Epithelial cell of esophagus (primary cell): Measurements from ENCODE around the gene EIF4E2.

Experiments
- DNase-seq: peaks from one replicate; pipeline ENCODE4 v3.0.0; 2010; ENCODE audit warnings: low read depth
- H3K4me3 ChIP-seq: 2 replicates; pipeline ENCODE4 v1.5.1; 2011; ENCODE audit warnings: mild to moderate bottlenecking, low read length, control low read depth
- CTCF ChIP-seq: IDR thresholded peaks from 2 replicates; pipeline ENCODE4 v1.5.1; 2011; ENCODE audit warnings: low read depth, mild to moderate bottlenecking, low read length, control low read depth, inconsistent platforms; ENCODE audit not compliant: insufficient read depth; ENCODE audit errors: missing control alignments

The EIF4E2 gene

GRCh38 chr2:232521959-232522622, 28.4 kb upstream of the EIF4E2 start:
- peak; percentile 38 for DNase-seq
- no peak overlapping the region for H3K4me3 ChIP-seq
- TF ChIP-seq CTCF, result peak; percentile 21

- H3K4me3 ChIP-seq, result no peak overlapping the region
- no peak for TF ChIP-seq CTCF
- DNase-seq, result no peak
Measured at GRCh38 chr2:232522623-232523401, 27.7 kb upstream of the EIF4E2 start.

- no peak overlapping the region for H3K4me3 ChIP-seq
- no peak for TF ChIP-seq CTCF
Measured at GRCh38 chr2:232523402-232523681, 27.1 kb upstream of the EIF4E2 start.

GRCh38 chr2:232523682-232524597, 26.5 kb upstream of the EIF4E2 start:
- peak; percentile 48 for DNase-seq
- TF ChIP-seq CTCF, result peak; percentile 12
- H3K4me3 ChIP-seq, result no peak overlapping the region

More at GRCh38 chr2:232523402-232523681, 27.1 kb upstream of the EIF4E2 start:
- no peak for DNase-seq

GRCh38 chr2:232524771-232525170, 25.7 kb upstream of the EIF4E2 start:
- no peak for DNase-seq
- no peak overlapping the region for H3K4me3 ChIP-seq

GRCh38 chr2:232525199-232525598, 25.3 kb upstream of the EIF4E2 start:
- no peak for TF ChIP-seq CTCF
- DNase-seq, result no peak
- no peak overlapping the region for H3K4me3 ChIP-seq

More at GRCh38 chr2:232524771-232525170, 25.7 kb upstream of the EIF4E2 start:
- no peak for TF ChIP-seq CTCF
